SU-DHL-6 (cell line): ENCODE data around the gene CUX1.

Experiments
- CTCF ChIP-seq: fragments of 200-600 bp; sonication (generic); IDR thresholded peaks from one replicate; pipeline ENCODE4 v1.5.1; 2017; ENCODE audit warnings: antibody characterized with exemption, mild to moderate bottlenecking, low read length, moderate library complexity; ENCODE audit not compliant: insufficient read depth, poor library complexity, severe bottlenecking
- EZH2phosphoT487 ChIP-seq: fragments of 200-600 bp; sonication (generic), shearing (Covaris generic); conservative IDR thresholded peaks from 2 replicates; pipeline ENCODE4 v1.6.1; 2018; ENCODE audit warnings: mild to moderate bottlenecking, antibody characterized with exemption, low read length, moderate library complexity, mixed read lengths

- TF ChIP-seq CTCF = no peak
- no peak for TF ChIP-seq EZH2phosphoT487
Observed at GRCh38 chr7:101846800-101847538, 29.5 kb downstream of the CUX1 start.
